Measurements from ENCODE around the gene GLIPR1L2.

DNA sequence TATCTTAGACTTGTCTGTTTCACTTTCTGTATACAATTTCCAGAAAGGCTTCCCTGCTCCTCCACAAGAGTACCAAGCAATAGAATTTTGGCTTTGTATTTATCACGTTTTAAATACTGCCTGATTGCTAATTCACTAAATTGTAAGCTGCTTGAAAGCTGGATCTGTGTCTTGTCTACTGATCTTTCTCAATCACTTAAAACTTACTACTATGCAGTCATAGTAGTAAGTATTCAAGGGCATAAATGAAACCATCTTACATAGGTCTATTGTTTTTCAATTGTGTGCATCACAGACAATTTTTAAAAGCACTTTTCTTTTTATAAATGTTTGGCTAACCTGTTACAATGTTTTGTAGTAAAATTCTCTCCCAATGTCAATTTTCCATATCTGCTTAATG lies 1.2 kb upstream of the GLIPR1L2 start:
- TF ChIP-seq, protein P1, sequence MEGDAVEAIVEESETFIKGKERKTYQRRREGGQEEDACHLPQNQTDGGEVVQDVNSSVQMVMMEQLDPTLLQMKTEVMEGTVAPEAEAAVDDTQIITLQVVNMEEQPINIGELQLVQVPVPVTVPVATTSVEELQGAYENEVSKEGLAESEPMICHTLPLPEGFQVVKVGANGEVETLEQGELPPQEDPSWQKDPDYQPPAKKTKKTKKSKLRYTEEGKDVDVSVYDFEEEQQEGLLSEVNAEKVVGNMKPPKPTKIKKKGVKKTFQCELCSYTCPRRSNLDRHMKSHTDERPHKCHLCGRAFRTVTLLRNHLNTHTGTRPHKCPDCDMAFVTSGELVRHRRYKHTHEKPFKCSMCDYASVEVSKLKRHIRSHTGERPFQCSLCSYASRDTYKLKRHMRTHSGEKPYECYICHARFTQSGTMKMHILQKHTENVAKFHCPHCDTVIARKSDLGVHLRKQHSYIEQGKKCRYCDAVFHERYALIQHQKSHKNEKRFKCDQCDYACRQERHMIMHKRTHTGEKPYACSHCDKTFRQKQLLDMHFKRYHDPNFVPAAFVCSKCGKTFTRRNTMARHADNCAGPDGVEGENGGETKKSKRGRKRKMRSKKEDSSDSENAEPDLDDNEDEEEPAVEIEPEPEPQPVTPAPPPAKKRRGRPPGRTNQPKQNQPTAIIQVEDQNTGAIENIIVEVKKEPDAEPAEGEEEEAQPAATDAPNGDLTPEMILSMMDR (IDR thresholded peaks at IDR 0.05; ENCODE audit: low read depth, low read length), result no peak
- TF ChIP-seq EZH2phosphoT487 (IDR thresholded peaks at IDR 0.05; ENCODE audit: low read depth), result no peak
